Lower lobe of right lung (tissue), 2 donors: ENCODE results near the gene C8G. TPM values are rescaled to one million over a fixed set of nuclear protein-coding genes. Genes with fewer than 3 reads are reported as not detected.

Experiments used
- ATAC-seq, 2 donors: fragments of 200-7000 bp; cut with Tn5 transposase; one replicate each; pipeline ENCODE4 v1.9.1; 2020 to 2022; ENCODE audit warnings: mild to moderate bottlenecking in 2 of 2, moderate library complexity in 2 of 2
- DNase-seq: peaks from one replicate; pipeline ENCODE4 v3.0.0-alpha.2; 2020
- H3K27ac ChIP-seq: fragments of 200-600 bp; one replicate; pipeline ENCODE4 v1.8.0; 2022
- H3K27me3 ChIP-seq: fragments of 200-600 bp; one replicate; pipeline ENCODE4 v1.8.0; 2022; ENCODE audit warnings: low read depth
- H3K36me3 ChIP-seq: fragments of 200-600 bp; one replicate; pipeline ENCODE4 v1.8.0; 2022; ENCODE audit warnings: mild to moderate bottlenecking
- H3K4me1 ChIP-seq: fragments of 200-600 bp; one replicate; pipeline ENCODE4 v1.8.0; 2022
- H3K4me3 ChIP-seq: fragments of 200-600 bp; one replicate; pipeline ENCODE4 v1.8.0; 2022; ENCODE audit warnings: mild to moderate bottlenecking
- H3K9me3 ChIP-seq: fragments of 200-600 bp; one replicate; pipeline ENCODE4 v1.8.0; 2022
- intact Hi-C: fragments of 100-400 bp; cut with DNase I; formaldehyde crosslinking; loops from one replicate; pipeline ENCODE4 v1.11.0; 2022
- total RNA-seq: library from RNA; stranded (reverse); fragmentation: NEBNext Ultra II Directional; extraction: Animal tissue kit (Norgen Biotek cat#: 25700); gene quantifications from one replicate; pipeline ENCODE4 v1.2.1, GENCODE V29; 2021
- TF ChIP-seq, protein P1 (sequence below): fragments of 200-600 bp; IDR thresholded peaks from one replicate; pipeline ENCODE4 v1.8.0; 2022; ENCODE audit warnings: antibody characterized with exemption, mild to moderate bottlenecking
- donor health status: DM: no; HTN: yes; CAD: no; lungs with severe emphysema.

The C8G gene
- total RNA-seq, 1 donor from 2014 or later = 2.2 TPM

DNA sequence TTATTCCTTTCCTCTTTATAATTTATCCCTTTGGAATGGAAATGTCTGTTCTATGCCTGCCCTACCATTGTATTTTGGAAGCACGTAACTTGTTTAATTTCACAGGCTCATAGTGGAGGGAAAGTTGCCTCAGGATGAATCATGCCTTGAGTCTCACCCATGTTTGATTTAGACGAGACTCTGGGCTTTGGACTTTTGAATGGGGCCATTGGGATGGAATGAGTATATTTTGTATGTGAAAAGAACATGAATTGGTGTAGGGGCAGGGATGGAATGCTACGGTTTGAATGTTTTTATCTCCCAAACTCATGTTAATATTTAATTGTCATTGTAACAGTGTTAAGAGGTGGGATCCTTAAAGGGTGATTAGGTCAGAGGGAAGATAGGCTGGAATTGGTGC lies 10.8 kb upstream of the C8G start:
- H3K4me3 ChIP-seq = no peak overlapping the region
- no peaks in the 10 kb centered on the region for H3K9me3 ChIP-seq
- no peaks in the 10 kb centered on the region for H3K4me1 ChIP-seq
- DNase-seq (no peak), ATAC-seq (no peak)
- no peaks in the 10 kb centered on the region for H3K36me3 ChIP-seq
- no peaks in the 10 kb centered on the region for H3K27me3 ChIP-seq
- intact Hi-C loops = no loop called here
- no peak overlapping the region for H3K27ac ChIP-seq
- TF ChIP-seq, protein P1, sequence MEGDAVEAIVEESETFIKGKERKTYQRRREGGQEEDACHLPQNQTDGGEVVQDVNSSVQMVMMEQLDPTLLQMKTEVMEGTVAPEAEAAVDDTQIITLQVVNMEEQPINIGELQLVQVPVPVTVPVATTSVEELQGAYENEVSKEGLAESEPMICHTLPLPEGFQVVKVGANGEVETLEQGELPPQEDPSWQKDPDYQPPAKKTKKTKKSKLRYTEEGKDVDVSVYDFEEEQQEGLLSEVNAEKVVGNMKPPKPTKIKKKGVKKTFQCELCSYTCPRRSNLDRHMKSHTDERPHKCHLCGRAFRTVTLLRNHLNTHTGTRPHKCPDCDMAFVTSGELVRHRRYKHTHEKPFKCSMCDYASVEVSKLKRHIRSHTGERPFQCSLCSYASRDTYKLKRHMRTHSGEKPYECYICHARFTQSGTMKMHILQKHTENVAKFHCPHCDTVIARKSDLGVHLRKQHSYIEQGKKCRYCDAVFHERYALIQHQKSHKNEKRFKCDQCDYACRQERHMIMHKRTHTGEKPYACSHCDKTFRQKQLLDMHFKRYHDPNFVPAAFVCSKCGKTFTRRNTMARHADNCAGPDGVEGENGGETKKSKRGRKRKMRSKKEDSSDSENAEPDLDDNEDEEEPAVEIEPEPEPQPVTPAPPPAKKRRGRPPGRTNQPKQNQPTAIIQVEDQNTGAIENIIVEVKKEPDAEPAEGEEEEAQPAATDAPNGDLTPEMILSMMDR = no peak

DNA sequence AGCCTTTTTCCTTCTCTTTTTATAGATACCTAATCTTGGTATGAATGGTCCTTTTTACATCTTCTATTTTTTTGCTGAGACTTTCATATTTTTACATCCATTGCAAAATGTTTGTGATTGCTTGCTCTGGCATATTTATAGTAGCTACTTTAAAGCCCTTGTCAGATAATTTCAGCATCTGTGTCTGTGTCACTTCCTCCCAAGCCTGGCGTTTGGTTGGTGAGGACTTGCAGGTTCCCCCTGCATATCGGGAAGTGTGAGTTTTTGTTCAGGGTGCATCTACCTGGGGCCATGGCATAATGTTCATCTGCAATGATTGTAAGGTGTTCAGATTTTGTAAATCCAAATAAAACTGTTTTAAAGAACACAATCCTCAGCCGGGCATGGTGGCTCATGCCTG lies 9.4 kb upstream of the C8G start:
- peaks cover 10% of the 10 kb centered on the region for H3K36me3 ChIP-seq
- H3K27ac ChIP-seq = no peak overlapping the region
- no peak overlapping the region for H3K4me3 ChIP-seq
- DNase-seq (no peak), ATAC-seq (no peak)
- TF ChIP-seq, protein P1 = no peak
- H3K9me3 ChIP-seq = no peaks in the 10 kb centered on the region
- intact Hi-C loops = no loop called here
- no peaks in the 10 kb centered on the region for H3K4me1 ChIP-seq
- H3K27me3 ChIP-seq = no peaks in the 10 kb centered on the region

DNA sequence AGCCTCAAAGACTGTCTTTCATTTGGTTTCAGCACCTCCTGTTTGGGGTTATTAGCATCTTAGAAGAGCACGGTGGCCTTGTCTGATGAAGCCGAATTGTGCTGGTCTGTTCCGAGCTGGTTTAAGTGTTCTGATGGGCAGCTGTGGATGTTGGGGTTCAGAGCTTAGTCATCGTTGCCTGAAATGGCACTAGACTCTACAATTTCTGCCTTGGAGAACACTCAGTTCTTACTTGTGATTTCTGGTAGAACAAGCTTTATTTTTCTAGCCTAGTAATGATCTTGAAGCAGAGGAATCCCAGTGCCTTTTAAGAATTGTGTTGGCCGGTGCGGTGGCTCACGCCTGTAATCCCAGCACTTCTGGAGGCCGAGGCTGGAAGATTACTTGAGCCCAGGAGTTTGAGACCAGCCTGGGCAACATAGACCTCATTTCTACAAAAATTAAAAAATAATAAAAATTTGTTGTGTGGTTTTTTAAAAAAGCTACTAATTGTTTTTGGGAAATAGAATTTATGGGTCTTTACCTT lies 8.3 kb upstream of the C8G start:
- H3K27ac ChIP-seq = no peak overlapping the region
- H3K4me1 ChIP-seq = no peaks in the 10 kb centered on the region
- H3K36me3 ChIP-seq = peaks cover 20% of the 10 kb centered on the region
- H3K27me3 ChIP-seq = no peaks in the 10 kb centered on the region
- no peak for ATAC-seq
- intact Hi-C loops = no loop called here
- TF ChIP-seq, protein P1 = no peak
- DNase-seq = no peak
- H3K9me3 ChIP-seq = no peaks in the 10 kb centered on the region
- H3K4me3 ChIP-seq = no peak overlapping the region

DNA sequence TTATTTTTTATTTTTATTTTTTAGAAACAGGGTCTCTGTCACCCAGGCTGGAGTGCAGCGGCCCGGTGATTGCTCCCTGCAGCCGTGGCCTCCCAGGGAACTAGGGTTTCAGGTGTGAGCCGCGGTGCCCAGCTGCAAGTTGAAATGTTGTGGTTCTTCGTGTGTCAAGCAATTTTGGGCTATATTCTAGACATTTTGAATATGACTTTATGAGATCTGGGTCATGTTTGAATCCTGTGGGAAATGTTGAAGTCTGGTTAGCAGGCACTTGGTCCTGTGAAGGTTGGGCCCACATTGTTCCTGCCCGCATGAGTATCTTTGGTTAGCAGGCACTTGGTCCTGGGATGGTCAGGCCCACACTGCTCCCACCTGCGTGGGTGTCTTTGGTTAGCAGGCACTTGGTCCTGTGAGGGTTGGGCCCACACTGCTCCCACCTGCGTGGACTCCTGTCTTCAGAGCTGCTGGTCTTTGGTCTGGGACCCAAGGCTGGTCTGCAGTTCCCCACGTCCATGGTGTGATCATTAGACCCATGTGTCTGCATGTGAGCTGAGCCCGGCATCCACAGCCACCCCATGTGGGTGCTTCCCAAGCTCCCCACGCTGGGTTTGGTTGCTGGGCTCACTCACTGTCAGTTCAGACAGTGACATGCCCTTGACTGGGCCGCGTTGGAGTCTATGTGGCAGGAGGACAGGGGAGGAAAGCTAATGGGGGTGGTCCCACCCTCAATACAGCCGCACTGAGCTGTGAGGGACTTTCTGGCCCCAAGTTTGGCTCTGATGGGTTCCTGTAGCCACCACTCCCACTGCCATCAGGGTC lies 7.6 kb upstream of the C8G start:
- H3K4me3 ChIP-seq = no peak overlapping the region
- no peaks in the 10 kb centered on the region for H3K4me1 ChIP-seq
- DNase-seq (no peak), ATAC-seq (no peak)
- H3K36me3 ChIP-seq = peaks cover 27% of the 10 kb centered on the region
- H3K27ac ChIP-seq = no peak overlapping the region
- intact Hi-C loops = no loop called here
- TF ChIP-seq, protein P1 = no peak
- H3K27me3 ChIP-seq = no peaks in the 10 kb centered on the region
- no peaks in the 10 kb centered on the region for H3K9me3 ChIP-seq

DNA sequence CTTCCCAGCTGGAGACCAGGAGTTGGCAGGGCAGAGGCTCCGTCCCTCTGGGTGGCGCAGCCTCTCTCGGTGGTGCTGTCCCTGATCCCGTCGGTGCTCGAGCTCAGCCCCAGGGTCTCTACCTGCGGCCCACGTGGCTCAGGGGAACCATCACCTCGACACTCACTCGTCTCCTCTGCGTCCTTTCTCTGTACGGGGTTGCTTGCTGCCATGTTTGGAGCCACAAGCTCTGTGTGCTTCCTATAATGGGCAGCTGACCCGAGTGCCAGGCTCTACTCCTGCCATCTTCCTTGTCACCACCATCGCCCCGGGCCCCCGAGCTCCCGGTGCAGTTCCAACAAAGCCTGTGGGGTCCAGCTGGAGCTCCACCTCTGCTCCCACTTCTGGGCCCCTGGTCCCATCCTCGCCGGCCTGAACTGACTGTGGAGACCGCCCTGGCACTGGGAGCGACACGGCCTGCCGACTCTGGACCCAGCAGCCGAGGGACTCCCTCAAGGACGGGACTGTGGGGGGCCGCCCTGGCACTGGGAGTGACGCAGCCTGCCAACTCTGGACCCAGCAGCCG lies 5.5 kb upstream of the C8G start:
- no peak overlapping the region for H3K4me3 ChIP-seq
- intact Hi-C loops = no loop called here
- no peak overlapping the region for H3K27ac ChIP-seq
- TF ChIP-seq, protein P1 = no peak
- DNase-seq (no peak), ATAC-seq (no peak)
- peaks cover 8% of the 10 kb centered on the region for H3K4me1 ChIP-seq
- H3K9me3 ChIP-seq = no peaks in the 10 kb centered on the region
- H3K27me3 ChIP-seq = no peaks in the 10 kb centered on the region
- H3K36me3 ChIP-seq = peaks cover 35% of the 10 kb centered on the region
